Adrenal gland (tissue), 5 donors: ENCODE results near the gene PACRGL.

Source experiments
- CTCF ChIP-seq, 6 experiments: fragments of 450-650 bp in 4 of 6; fragments of 200-600 bp in 2 of 6; sonication (generic) in 1 of 6; IDR thresholded peaks; 1 replicate in 5 of 6; 2 replicates in 1 of 6; pipeline versions ENCODE4 v1.5.1 to v1.8.0; 2016 to 2021; ENCODE audit warnings: antibody characterized with exemption in 6 of 6, mild to moderate bottlenecking in 2 of 6, moderate library complexity in 1 of 6
- POLR2A ChIP-seq, 2 donors: fragments of 450-650 bp; IDR thresholded peaks; one replicate each; pipeline ENCODE4 v1.6.1; 2017; ENCODE audit warnings: antibody characterized with exemption in 2 of 2, mild to moderate bottlenecking in 2 of 2, moderate library complexity in 1 of 2
- donor health status: DM: no; HTN: no; CAD: no.

- TF ChIP-seq CTCF (IDR thresholded peaks at IDR 0.05) (no peak), POLR2A (IDR thresholded peaks at IDR 0.05) (no peak)
These were observed 35.7 kb downstream of the PACRGL start for GRCh38 chr4:20735931-20736330.
